Activated CD8-positive, alpha-beta memory T cell treated with anti-CD3 and anti-CD28 coated beads, Interleukin-2, amount 50 U/mL, for 1 hour (primary cell): ENCODE results near the gene SRD5A1.

Experiments used
- DNase-seq: peaks from one replicate; pipeline ENCODE4 v3.0.0-alpha.2; 2020; ENCODE audit errors: extremely low read depth

SRD5A1 gene

GRCh38 chr5:6713274-6714225, 80.3 kb downstream of the SRD5A1 start, which contains the start of gene TENT4A:
TSS of gene TENT4A (plus strand) at chr5:6713432. CDS start at chr5:6713984, 552 bp downstream.
- DNase-seq, result no peak

- no peak for DNase-seq
Observed at GRCh38 chr5:6714226-6715041, 81.2 kb downstream of the SRD5A1 start.

GRCh38 chr5:6715271-6715670, 82.0 kb downstream of the SRD5A1 start:
- no peak for DNase-seq

GRCh38 chr5:6715758-6716628, 82.8 kb downstream of the SRD5A1 start:
- DNase-seq, result no peak

GRCh38 chr5:6716629-6717149, 83.4 kb downstream of the SRD5A1 start:
- no peak for DNase-seq

- DNase-seq, result no peak
Observed at GRCh38 chr5:6717247-6717646, 84.0 kb downstream of the SRD5A1 start.

GRCh38 chr5:6717687-6718086, 84.4 kb downstream of the SRD5A1 start:
- no peak for DNase-seq

GRCh38 chr5:6718161-6718681, 85.0 kb downstream of the SRD5A1 start:
- no peak for DNase-seq

- DNase-seq, result no peak
Observed at GRCh38 chr5:6718718-6719117, 85.5 kb downstream of the SRD5A1 start.

- DNase-seq, result no peak
Observed at GRCh38 chr5:6719417-6719816, 86.2 kb downstream of the SRD5A1 start.

GRCh38 chr5:6719896-6720560, 86.8 kb downstream of the SRD5A1 start:
- DNase-seq, result no peak

- no peak for DNase-seq
Observed at GRCh38 chr5:6720561-6720921, 87.3 kb downstream of the SRD5A1 start.

- no peak for DNase-seq
Observed at GRCh38 chr5:6721442-6721841, 88.2 kb downstream of the SRD5A1 start.

GRCh38 chr5:6722015-6722414, 88.8 kb downstream of the SRD5A1 start:
- DNase-seq, result no peak

- no peak for DNase-seq
Observed at GRCh38 chr5:6723122-6723815, 90.0 kb downstream of the SRD5A1 start.

GRCh38 chr5:6723816-6724300, 90.6 kb downstream of the SRD5A1 start:
- no peak for DNase-seq
